AG04450 (cell line): ENCODE data around the gene ZNF669. TPM values are rescaled to one million over a fixed set of nuclear protein-coding genes. Genes with fewer than 3 reads are reported as not detected.

ENCODE experiments used
- CTCF ChIA-PET: fragments of 300-600, 350-600 bp; formaldehyde crosslinking; extraction: SDS; loops from one replicate; lab custom pipeline; 2022; ENCODE audit warnings: antibody characterized with exemption, inconsistent platforms; lab: Charles Lee
- POLR2A ChIA-PET: fragments of 350-600 bp; formaldehyde crosslinking; extraction: SDS; loops from one replicate; lab custom pipeline; 2021; ENCODE audit warnings: antibody characterized with exemption, inconsistent platforms; lab: Yijun Ruan, JAX
- DNase-seq: peaks from one replicate; pipeline ENCODE4 v3.0.0-alpha.2; 2011; ENCODE audit warnings: low read depth, low spot score
- H3K27ac ChIP-seq: one replicate; pipeline ENCODE4 v1.5.1; 2012; ENCODE audit warnings: low read depth, low read length, control low read depth
- H3K27me3 ChIP-seq: one replicate; pipeline ENCODE4 v1.6.0; 2012; ENCODE audit warnings: low read length; ENCODE audit not compliant: control insufficient read depth, insufficient read depth
- H3K4me3 ChIP-seq: 2 replicates; pipeline ENCODE4 v1.5.1; 2011; ENCODE audit warnings: mild to moderate bottlenecking, low read depth, low read length, control low read depth
- H3K9me3 ChIP-seq: 2 replicates; pipeline ENCODE4 v1.5.1; 2012; ENCODE audit warnings: low read length; ENCODE audit not compliant: control insufficient read depth, insufficient read depth
- polyA plus RNA-seq: library from polyadenylated mRNA; depleted of rRNA; stranded (reverse); fragments of >200 nt; gene quantifications from 2 replicates; pipeline ENCODE4 v1.2.3, GENCODE V29; 2011
- TF ChIP-seq, protein P1 (sequence below): IDR thresholded peaks from 2 replicates; pipeline ENCODE4 v1.5.1; 2011; ENCODE audit warnings: low read depth, low read length, control low read depth, inconsistent platforms

Gene ZNF669
- polyA plus RNA-seq, 1 experiment, result 8.4 TPM

DNA sequence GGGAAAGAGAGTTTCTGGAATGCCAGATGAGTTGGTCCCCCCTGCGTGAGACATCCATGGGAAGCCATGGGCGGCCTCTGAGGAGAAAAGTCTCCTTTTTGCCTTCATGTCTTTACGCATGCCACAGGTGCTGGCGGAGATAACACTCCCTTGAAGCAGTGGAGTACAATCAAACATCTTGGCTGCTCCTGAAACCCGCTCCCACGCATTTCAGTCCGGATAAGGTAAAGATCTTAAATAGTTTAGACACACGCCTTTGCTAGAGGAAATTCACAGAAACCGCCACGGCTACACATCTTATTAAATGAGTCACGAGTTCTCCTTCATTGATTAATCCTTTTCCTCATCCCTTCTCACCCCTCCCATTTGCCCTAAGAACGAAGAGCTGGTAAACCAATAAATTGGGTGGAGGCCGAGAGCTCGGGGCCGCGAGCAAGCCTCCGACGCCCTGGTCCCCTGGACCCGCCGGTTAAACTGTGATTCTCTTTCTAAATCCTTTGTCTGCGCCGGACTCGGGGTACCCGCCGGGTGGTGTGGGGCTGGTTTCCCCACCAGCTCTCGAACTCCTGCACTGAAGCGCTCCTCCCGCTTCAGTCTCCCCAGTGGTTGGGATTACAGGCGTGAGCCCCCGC is 6.6 kb upstream of the ZNF669 start:
- Histone ChIP-seq H3K27me3 (no peaks in the 10 kb centered on the region), H3K27ac (no peak overlapping the region), H3K4me3 (peak overlapping the region; percentile 62), H3K9me3 (peaks cover 19% of the 10 kb centered on the region)
- DNase-seq, result no peak
- TF ChIP-seq, protein P1, sequence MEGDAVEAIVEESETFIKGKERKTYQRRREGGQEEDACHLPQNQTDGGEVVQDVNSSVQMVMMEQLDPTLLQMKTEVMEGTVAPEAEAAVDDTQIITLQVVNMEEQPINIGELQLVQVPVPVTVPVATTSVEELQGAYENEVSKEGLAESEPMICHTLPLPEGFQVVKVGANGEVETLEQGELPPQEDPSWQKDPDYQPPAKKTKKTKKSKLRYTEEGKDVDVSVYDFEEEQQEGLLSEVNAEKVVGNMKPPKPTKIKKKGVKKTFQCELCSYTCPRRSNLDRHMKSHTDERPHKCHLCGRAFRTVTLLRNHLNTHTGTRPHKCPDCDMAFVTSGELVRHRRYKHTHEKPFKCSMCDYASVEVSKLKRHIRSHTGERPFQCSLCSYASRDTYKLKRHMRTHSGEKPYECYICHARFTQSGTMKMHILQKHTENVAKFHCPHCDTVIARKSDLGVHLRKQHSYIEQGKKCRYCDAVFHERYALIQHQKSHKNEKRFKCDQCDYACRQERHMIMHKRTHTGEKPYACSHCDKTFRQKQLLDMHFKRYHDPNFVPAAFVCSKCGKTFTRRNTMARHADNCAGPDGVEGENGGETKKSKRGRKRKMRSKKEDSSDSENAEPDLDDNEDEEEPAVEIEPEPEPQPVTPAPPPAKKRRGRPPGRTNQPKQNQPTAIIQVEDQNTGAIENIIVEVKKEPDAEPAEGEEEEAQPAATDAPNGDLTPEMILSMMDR, result no peak
- ChIA-PET CTCF (no interaction called here), POLR2A (interaction anchor here (1.2 kb wide), 1 partner anchor 178 kb away, joined by 4 read pairs; no protein-coding TSS in a partner anchor)

GRCh38 chr1:247107694-247108093 is 3.5 kb upstream of the ZNF669 start:
- DNase-seq, result no peak
- no peak overlapping the region for H3K4me3 ChIP-seq
- peaks cover 11% of the 10 kb centered on the region for H3K9me3 ChIP-seq
- TF ChIP-seq, protein P1, result no peak
- no peaks in the 10 kb centered on the region for H3K27me3 ChIP-seq
- no peak overlapping the region for H3K27ac ChIP-seq
- ChIA-PET POLR2A (no interaction called here), CTCF (no interaction called here)

GRCh38 chr1:247105966-247106365 is 1.8 kb upstream of the ZNF669 start:
- peaks cover 15% of the 10 kb centered on the region for H3K9me3 ChIP-seq
- no peak overlapping the region for H3K27ac ChIP-seq
- no peaks in the 10 kb centered on the region for H3K27me3 ChIP-seq
- no peak for DNase-seq
- ChIA-PET POLR2A (no interaction called here), CTCF (no interaction called here)
- TF ChIP-seq, protein P1, result no peak
- no peak overlapping the region for H3K4me3 ChIP-seq

DNA sequence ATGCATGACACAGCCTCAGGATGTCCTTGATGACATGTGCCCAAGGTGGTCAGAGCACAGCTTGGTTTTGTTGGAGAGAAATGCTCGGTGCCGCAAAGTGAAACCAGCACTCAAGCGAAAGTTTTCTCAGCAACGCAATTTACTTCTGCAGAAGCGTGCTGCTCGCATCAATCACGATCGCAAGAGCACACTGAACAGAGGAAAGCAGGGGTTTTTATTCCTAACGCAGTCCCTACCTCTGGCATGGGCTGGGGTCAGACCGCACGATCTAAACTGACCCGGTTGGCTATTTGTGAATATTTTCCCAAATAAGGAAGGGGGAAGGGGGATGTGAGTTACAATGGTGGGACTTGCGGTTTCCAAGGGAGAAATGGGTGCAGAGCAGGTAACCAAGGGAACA is 809 bp upstream of the ZNF669 start:
- CTCF ChIA-PET, result no interaction called here
- POLR2A ChIA-PET, result no interaction called here
- TF ChIP-seq, protein P1, result no peak
- no peak for DNase-seq
- Histone ChIP-seq H3K9me3 (peaks cover 21% of the 10 kb centered on the region), H3K27ac (no peak overlapping the region), H3K27me3 (no peaks in the 10 kb centered on the region), H3K4me3 (no peak overlapping the region)

DNA sequence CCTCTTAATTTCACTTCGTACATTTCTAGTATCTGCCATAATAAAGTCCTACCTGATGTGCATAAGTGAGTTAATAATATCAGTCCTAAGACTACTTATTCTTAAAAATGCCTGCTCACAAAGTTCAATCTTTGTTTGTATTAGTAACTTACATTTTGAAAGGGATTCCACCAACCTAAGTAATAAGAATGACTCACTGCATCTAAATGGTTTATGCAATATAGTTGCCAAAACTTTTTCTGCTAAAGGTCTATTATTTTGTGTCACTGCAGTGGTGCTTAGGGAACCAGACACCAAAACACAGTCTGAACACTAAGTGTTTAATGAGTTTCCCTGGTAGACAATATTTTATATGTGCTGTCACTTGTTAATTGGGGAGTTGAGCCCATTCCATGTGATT is 1.8 kb downstream of the ZNF669 start:
- ChIA-PET POLR2A (no interaction called here), CTCF (no interaction called here)
- no peaks in the 10 kb centered on the region for H3K27me3 ChIP-seq
- peaks cover 32% of the 10 kb centered on the region for H3K9me3 ChIP-seq
- peak overlapping the region; percentile 27; the same call in 1 of the 2 replicates for H3K4me3 ChIP-seq
- no peak overlapping the region for H3K27ac ChIP-seq
- TF ChIP-seq, protein P1, result no peak
- no peak for DNase-seq
